HG03469 (cell line): ENCODE measurements around the gene FAM131B.
A peak's percentile ranks its signal among the peaks of the same experiment; 100 is the strongest.

ENCODE experiments used
- ATAC-seq: cut with Tn5 transposase; IDR thresholded peaks from one replicate; pipeline ENCODE4 v1.9.1; 2021; ENCODE audit warnings: mild to moderate bottlenecking, moderate library complexity, moderate number of reproducible peaks; ENCODE audit not compliant: unreplicated experiment

The FAM131B gene

GRCh38 chr7:143383642-143383957 is 21.1 kb upstream of the FAM131B start:
- no peak for ATAC-seq

GRCh38 chr7:143382791-143383641 is 20.5 kb upstream of the FAM131B start:
- no peak for ATAC-seq

- ATAC-seq = no peak
Observed at GRCh38 chr7:143382126-143382790, 19.7 kb upstream of the FAM131B start.

- ATAC-seq = peak; percentile 6
Observed at GRCh38 chr7:143381427-143382125, 19.1 kb upstream of the FAM131B start.

GRCh38 chr7:143380646-143381426 is 18.3 kb upstream of the FAM131B start, which contains the start of gene ZYX:
ZYX (plus strand) TSS chr7:143381345; CDS start chr7:143381572, 227 bp downstream.
- ATAC-seq = peak; percentile 44

- peak; percentile 35 for ATAC-seq
Observed at GRCh38 chr7:143380260-143380645, 17.7 kb upstream of the FAM131B start.

GRCh38 chr7:143379611-143380259 is 17.2 kb upstream of the FAM131B start:
- ATAC-seq = no peak

- ATAC-seq = no peak
Observed at GRCh38 chr7:143376396-143376795, 13.9 kb upstream of the FAM131B start.

- ATAC-seq = no peak
Observed at GRCh38 chr7:143375298-143376034, 13.0 kb upstream of the FAM131B start.

- no peak for ATAC-seq
Observed at GRCh38 chr7:143374561-143374960, 12.0 kb upstream of the FAM131B start.

- ATAC-seq = no peak
Observed at GRCh38 chr7:143373255-143373794, 10.8 kb upstream of the FAM131B start.

- ATAC-seq = no peak
Observed at GRCh38 chr7:143372070-143372469, 9.6 kb upstream of the FAM131B start.

GRCh38 chr7:143369678-143370651 is 7.5 kb upstream of the FAM131B start:
- no peak for ATAC-seq

GRCh38 chr7:143368387-143368786 is 5.9 kb upstream of the FAM131B start:
- ATAC-seq = no peak

GRCh38 chr7:143367972-143368371 is 5.5 kb upstream of the FAM131B start:
- no peak for ATAC-seq

- no peak for ATAC-seq
Observed at GRCh38 chr7:143363016-143363937, 764 bp upstream of the FAM131B start.

- ATAC-seq = no peak
Observed at GRCh38 chr7:143361552-143362130, 872 bp downstream of the FAM131B start.
